Endothelial cell of umbilical vein (primary cell): Measurements from ENCODE around the gene KCNH1. TPM values are rescaled to one million over a fixed set of nuclear protein-coding genes. Genes with fewer than 3 reads are reported as not detected.

Experiments
- BruUV-seq: library from RNA; stranded (reverse); fragments of 400-500 nt; replicated peaks from 2 replicates; lab custom pipeline; 2021; lab: Mats Ljungman, UMichigan
- CTCF ChIA-PET: fragments of 300-600, 350-600 bp; sonication (Branson Sonifier 250); formaldehyde crosslinking; loops from one replicate; lab custom pipeline; 2021; ENCODE audit warnings: antibody characterized with exemption, inconsistent platforms; lab: Charles Lee
- POLR2A ChIA-PET: fragments of 300-600, 350-600 bp; sonication (Branson Sonifier 250); formaldehyde crosslinking; loops from one replicate; lab custom pipeline; 2021; ENCODE audit warnings: antibody characterized with exemption, inconsistent platforms; lab: Charles Lee
- DNase-seq: peaks from one replicate; pipeline ENCODE4 v3.0.0-alpha.2; 2011; ENCODE audit warnings: low read depth, low spot score
- FAIRE-seq: peaks from 2 replicates; lab custom pipeline; 2011; peaks lifted over from hg19 to GRCh38; lab: Jason Lieb, UNC
- H2AFZ ChIP-seq: 2 replicates; pipeline ENCODE4 v1.6.0; 2012; ENCODE audit warnings: low read depth, low read length, control low read depth, inconsistent platforms
- H3K27ac ChIP-seq: 2 replicates; pipeline ENCODE4 v1.5.1; 2011; ENCODE audit warnings: low read depth, mild to moderate bottlenecking, control low read depth, low read length, moderate library complexity; ENCODE audit not compliant: insufficient read depth
- H3K27me3 ChIP-seq, 2 experiments: 2 replicates each; pipeline versions ENCODE4 v1.6.0 to v1.6.1; 2011; ENCODE audit warnings: low read length in 2 of 2, mixed read lengths in 1 of 2; ENCODE audit not compliant: control insufficient read depth in 2 of 2, insufficient read depth in 2 of 2
- H3K36me3 ChIP-seq, 2 experiments: 2 replicates in 1 of 2; 3 replicates in 1 of 2; pipeline ENCODE4 v1.5.1; 2011; ENCODE audit warnings: low read length in 2 of 2, mild to moderate bottlenecking in 1 of 2, moderate library complexity in 1 of 2; ENCODE audit not compliant: control insufficient read depth in 2 of 2, insufficient read depth in 2 of 2; ENCODE audit errors: extremely low read depth in 1 of 2
- H3K4me1 ChIP-seq: 3 replicates; pipeline ENCODE4 v1.5.1; 2011; ENCODE audit warnings: mild to moderate bottlenecking, low read length; ENCODE audit not compliant: control insufficient read depth, insufficient read depth; ENCODE audit errors: extremely low read depth
- H3K4me2 ChIP-seq: 2 replicates; pipeline ENCODE4 v1.6.1; 2011; ENCODE audit warnings: low read length, control low read depth, mixed read lengths; ENCODE audit not compliant: insufficient read depth
- H3K4me3 ChIP-seq, 3 experiments: fragments of 200-600 bp in 1 of 3; sonication (generic), shearing (Covaris generic) in 1 of 3; replicated peaks in 1 of 3; 2 replicates each; pipeline ENCODE4 v1.5.1; 2011 to 2016; ENCODE audit warnings: control low read depth in 3 of 3, low read length in 3 of 3, mild to moderate bottlenecking in 2 of 3, inconsistent platforms in 1 of 3, low read depth in 1 of 3, moderate library complexity in 1 of 3; ENCODE audit not compliant: insufficient read depth in 1 of 3
- H3K79me2 ChIP-seq: 2 replicates; pipeline ENCODE4 v1.6.0; 2012; ENCODE audit warnings: low read length, inconsistent platforms; ENCODE audit not compliant: control insufficient read depth, insufficient read depth
- H3K9ac ChIP-seq: replicated peaks from 2 replicates; pipeline ENCODE3; 2011; ENCODE audit warnings: low read length, control low read depth; ENCODE audit not compliant: insufficient read depth; ENCODE audit errors: extremely low read depth
- H3K9me1 ChIP-seq: replicated peaks from 3 replicates; pipeline ENCODE4 v1.6.0; 2011; ENCODE audit warnings: mild to moderate bottlenecking, low read length; ENCODE audit not compliant: control insufficient read depth, insufficient read depth; ENCODE audit errors: extremely low read depth
- H3K9me3 ChIP-seq: replicated peaks from 2 replicates; pipeline ENCODE4 v1.5.1; 2012; ENCODE audit warnings: low read length, inconsistent platforms; ENCODE audit not compliant: control insufficient read depth, insufficient read depth
- H4K20me1 ChIP-seq: replicated peaks from 2 replicates; pipeline ENCODE3; 2011; ENCODE audit warnings: mild to moderate bottlenecking, low read length; ENCODE audit not compliant: control insufficient read depth, insufficient read depth; ENCODE audit errors: extremely low read depth
- EZH2 ChIP-seq: IDR thresholded peaks from 2 replicates; pipeline ENCODE4 v1.6.1; 2012; ENCODE audit warnings: borderline replicate concordance, low read depth, mild to moderate bottlenecking, moderate library complexity, low read length, inconsistent platforms; ENCODE audit not compliant: severe bottlenecking
- FOS ChIP-seq: IDR thresholded peaks from 2 replicates; pipeline ENCODE4 v1.6.1; 2011; ENCODE audit warnings: mild to moderate bottlenecking, low read length, moderate library complexity, borderline replicate concordance; ENCODE audit not compliant: insufficient read depth
- GATA2 ChIP-seq: IDR thresholded peaks from 2 replicates; pipeline ENCODE4 v1.7.0; 2011; ENCODE audit warnings: low read depth, mild to moderate bottlenecking, moderate library complexity, mixed read lengths, low read length; ENCODE audit not compliant: insufficient read length, insufficient read depth
- JUN ChIP-seq: IDR thresholded peaks from 2 replicates; pipeline ENCODE4 v1.6.1; 2011; ENCODE audit warnings: borderline replicate concordance, low read depth; ENCODE audit not compliant: insufficient read length, insufficient read depth
- MYC ChIP-seq: IDR thresholded peaks from one replicate; pipeline ENCODE4 v1.6.1; 2011; ENCODE audit warnings: mild to moderate bottlenecking, low read depth, low read length
- POLR2A ChIP-seq: IDR thresholded peaks from 2 replicates; pipeline ENCODE4 v1.6.1; 2012; ENCODE audit warnings: low read depth, mild to moderate bottlenecking, control low read depth, low read length
- POLR2AphosphoS5 ChIP-seq: IDR thresholded peaks from 2 replicates; pipeline ENCODE4 v1.6.1; 2012; ENCODE audit warnings: low read depth, mild to moderate bottlenecking, control low read depth, low read length, moderate library complexity; ENCODE audit not compliant: insufficient read depth
- dilution Hi-C: fragments of 300-500 bp; cut with MboI; formaldehyde crosslinking; loops from one replicate; pipeline ENCODE4 v1.15.0; 2019; ENCODE audit warnings: low sequenced_read_pairs; ENCODE audit not compliant: extremely low pct_ligation_motif_present
- intact Hi-C: fragments of 100-400 bp; cut with micrococcal nuclease; formaldehyde crosslinking; loops from one replicate; pipeline ENCODE4 v1.10.0; 2022
- polyA plus RNA-seq, 4 experiments: library from polyadenylated mRNA; depleted of rRNA in 3 of 4; stranded (reverse) in 3 of 4; unstranded in 1 of 4; fragments of >200 nt; gene quantifications; 2 replicates each; pipeline versions ENCODE4 v1.2.1 to v1.2.3, GENCODE V29; 2011 to 2012; ENCODE audit warnings: missing spikeins in 1 of 4
- total RNA-seq: library from RNA; stranded (reverse); gene quantifications from 2 replicates; pipeline ENCODE4 v1.2.3, GENCODE V29; 2021
- TF ChIP-seq, protein P1 (sequence below): IDR thresholded peaks from 2 replicates; pipeline ENCODE4 v1.6.1; 2011; ENCODE audit not compliant: insufficient read depth, insufficient read length
- TF ChIP-seq, protein P2 (sequence below), 2 donors: IDR thresholded peaks; 1 replicate in 1 of 2; 2 replicates in 1 of 2; pipeline ENCODE4 v1.5.1; 2011; ENCODE audit warnings: low read length in 2 of 2, mild to moderate bottlenecking in 2 of 2, moderate library complexity in 2 of 2, control low read depth in 1 of 2, inconsistent platforms in 1 of 2, low read depth in 1 of 2; ENCODE audit not compliant: insufficient read depth in 1 of 2; ENCODE audit errors: extremely low read depth in 1 of 2

KCNH1 gene
- total and polyA plus RNA-seq, 2 donors (not counting 3 experiments of a cell fraction or from before 2014, with no cell fraction given): not detected

DNA sequence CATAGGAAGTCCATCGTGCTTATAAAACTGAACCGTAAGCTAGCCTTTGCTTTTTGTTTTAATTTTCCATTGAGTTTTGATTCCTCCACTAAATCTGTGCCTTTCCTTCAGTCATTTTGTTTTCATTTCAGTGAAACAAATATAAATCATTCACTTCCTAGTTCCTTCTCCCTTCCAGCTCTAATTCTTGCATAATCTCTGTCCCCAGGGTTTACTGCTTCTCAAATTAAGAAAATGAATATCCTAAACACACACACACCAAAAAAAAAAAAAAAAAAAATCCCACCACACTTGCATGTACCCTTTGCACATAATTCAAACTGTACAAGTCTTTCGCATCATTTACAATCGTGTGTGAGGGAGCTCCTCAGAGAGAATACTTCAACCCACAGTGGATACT is 6.8 kb downstream of the KCNH1 start:
- H3K4me2 ChIP-seq: no peak overlapping the region
- H3K9me3 ChIP-seq: no peaks in the 10 kb centered on the region
- ChIA-PET POLR2A (no interaction called here), CTCF (interaction anchor here (0.8 to 2.8 kb wide), 4 partner anchors 8 to 724 kb away, joined by 3 to 12 read pairs (median 6); no protein-coding TSS in a partner anchor)
- H3K9ac ChIP-seq: no peak overlapping the region
- no peak for DNase-seq
- TF ChIP-seq FOS (no peak), GATA2 (no peak), JUN (no peak), EZH2 (no peak)
- TF ChIP-seq, protein P1, sequence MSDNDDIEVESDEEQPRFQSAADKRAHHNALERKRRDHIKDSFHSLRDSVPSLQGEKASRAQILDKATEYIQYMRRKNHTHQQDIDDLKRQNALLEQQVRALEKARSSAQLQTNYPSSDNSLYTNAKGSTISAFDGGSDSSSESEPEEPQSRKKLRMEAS: no peak
- H3K27ac ChIP-seq: no peak overlapping the region
- no peaks in the 10 kb centered on the region for H4K20me1 ChIP-seq
- intact Hi-C loops (no loop called here), dilution Hi-C loops (no loop called here)
- no peak overlapping the region for H3K4me3 ChIP-seq
- no TSS peak for BruUV-seq
- H3K27me3 ChIP-seq: peaks cover 0 to 16% of the 10 kb centered on the region in 2 experiments
- no peaks in the 10 kb centered on the region for H3K9me1 ChIP-seq
- no peaks in the 10 kb centered on the region for H3K36me3 ChIP-seq
- H3K79me2 ChIP-seq: no peaks in the 10 kb centered on the region
- FAIRE-seq: no peak
- H2AFZ ChIP-seq: no peak overlapping the region
- no peaks in the 10 kb centered on the region for H3K4me1 ChIP-seq

DNA sequence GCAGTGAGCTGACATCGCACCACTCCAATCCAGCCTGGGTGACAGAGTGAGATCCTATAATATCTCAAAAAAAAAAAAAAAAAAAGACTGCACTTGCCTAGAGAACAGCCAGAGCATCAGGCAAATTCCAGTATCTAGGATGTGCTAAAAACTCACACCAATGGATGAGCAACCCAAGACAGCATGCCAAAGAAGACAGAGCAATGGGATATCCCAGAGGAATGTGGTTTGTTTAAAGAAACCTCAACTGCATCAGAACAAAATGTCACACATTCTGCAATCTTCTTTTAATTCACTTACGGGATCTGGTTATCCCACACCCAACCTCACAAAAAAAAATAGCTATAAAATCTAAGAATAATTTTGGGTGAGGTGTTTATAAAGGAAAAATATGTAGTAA is 7.3 kb downstream of the KCNH1 start:
- Histone ChIP-seq H3K36me3 (no peaks in the 10 kb centered on the region), H3K4me1 (no peaks in the 10 kb centered on the region), H3K9ac (no peak overlapping the region), H3K4me2 (no peak overlapping the region), H4K20me1 (no peaks in the 10 kb centered on the region), H3K79me2 (no peaks in the 10 kb centered on the region), H3K9me3 (no peaks in the 10 kb centered on the region), H2AFZ (no peak overlapping the region), H3K4me3 (no peak overlapping the region), H3K27me3 (peaks cover 0 to 11% of the 10 kb centered on the region in 2 experiments), H3K9me1 (no peaks in the 10 kb centered on the region), H3K27ac (no peak overlapping the region)
- dilution Hi-C loops: no loop called here
- DNase-seq (no peak), FAIRE-seq (no peak)
- ChIA-PET CTCF (interaction anchor here (0.8 to 1.7 kb wide), 3 partner anchors 9 to 723 kb away, joined by 3 to 9 read pairs (median 3); no protein-coding TSS in a partner anchor), POLR2A (no interaction called here)
- BruUV-seq: no TSS peak
- intact Hi-C loops: no loop called here
- TF ChIP-seq, protein P1: no peak
- TF ChIP-seq, protein P2, sequence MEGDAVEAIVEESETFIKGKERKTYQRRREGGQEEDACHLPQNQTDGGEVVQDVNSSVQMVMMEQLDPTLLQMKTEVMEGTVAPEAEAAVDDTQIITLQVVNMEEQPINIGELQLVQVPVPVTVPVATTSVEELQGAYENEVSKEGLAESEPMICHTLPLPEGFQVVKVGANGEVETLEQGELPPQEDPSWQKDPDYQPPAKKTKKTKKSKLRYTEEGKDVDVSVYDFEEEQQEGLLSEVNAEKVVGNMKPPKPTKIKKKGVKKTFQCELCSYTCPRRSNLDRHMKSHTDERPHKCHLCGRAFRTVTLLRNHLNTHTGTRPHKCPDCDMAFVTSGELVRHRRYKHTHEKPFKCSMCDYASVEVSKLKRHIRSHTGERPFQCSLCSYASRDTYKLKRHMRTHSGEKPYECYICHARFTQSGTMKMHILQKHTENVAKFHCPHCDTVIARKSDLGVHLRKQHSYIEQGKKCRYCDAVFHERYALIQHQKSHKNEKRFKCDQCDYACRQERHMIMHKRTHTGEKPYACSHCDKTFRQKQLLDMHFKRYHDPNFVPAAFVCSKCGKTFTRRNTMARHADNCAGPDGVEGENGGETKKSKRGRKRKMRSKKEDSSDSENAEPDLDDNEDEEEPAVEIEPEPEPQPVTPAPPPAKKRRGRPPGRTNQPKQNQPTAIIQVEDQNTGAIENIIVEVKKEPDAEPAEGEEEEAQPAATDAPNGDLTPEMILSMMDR (IDR thresholded peaks at IDR 0.05; ENCODE audit: extremely low read depth in 1 of 2, insufficient read depth in 1 of 2, low read depth in 1 of 2, low read length in 2 of 2): no peak
- TF ChIP-seq EZH2: no peak
- no peak for TF ChIP-seq POLR2AphosphoS5
- TF ChIP-seq POLR2A: no peak
- no peak for TF ChIP-seq JUN
- TF ChIP-seq MYC: no peak
- TF ChIP-seq FOS: no peak
- no peak for TF ChIP-seq GATA2
